ENCODE results near the gene DSP. TPM values are rescaled to one million over a fixed set of nuclear protein-coding genes. Genes with fewer than 3 reads are reported as not detected.

Gene DSP
- total RNA-seq, 1 donor from 2014 or later, result 172 TPM

DNA sequence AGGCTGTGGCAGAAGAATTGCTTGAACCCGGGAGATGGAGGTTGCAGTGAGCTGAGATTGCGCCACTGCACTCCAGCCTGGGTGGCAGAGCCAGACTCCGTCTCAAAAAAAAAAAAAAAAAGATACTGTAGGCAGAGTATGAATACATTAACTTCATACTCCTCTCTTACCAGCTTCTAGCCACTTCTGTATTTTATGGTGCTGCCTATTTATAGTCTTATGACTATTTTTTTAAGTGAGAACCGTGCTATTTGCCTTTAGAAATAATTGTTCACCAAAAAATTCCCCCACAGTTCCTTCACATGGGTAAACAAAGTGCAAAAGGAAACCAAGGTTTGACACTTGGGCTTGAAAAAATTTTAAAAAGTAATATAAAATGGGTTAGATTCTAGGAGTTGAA is 47.0 kb downstream of the DSP start:
- peaks cover 34% of the 10 kb centered on the region for H3K4me1 Mint-ChIP-seq
- TF ChIP-seq, protein P1, sequence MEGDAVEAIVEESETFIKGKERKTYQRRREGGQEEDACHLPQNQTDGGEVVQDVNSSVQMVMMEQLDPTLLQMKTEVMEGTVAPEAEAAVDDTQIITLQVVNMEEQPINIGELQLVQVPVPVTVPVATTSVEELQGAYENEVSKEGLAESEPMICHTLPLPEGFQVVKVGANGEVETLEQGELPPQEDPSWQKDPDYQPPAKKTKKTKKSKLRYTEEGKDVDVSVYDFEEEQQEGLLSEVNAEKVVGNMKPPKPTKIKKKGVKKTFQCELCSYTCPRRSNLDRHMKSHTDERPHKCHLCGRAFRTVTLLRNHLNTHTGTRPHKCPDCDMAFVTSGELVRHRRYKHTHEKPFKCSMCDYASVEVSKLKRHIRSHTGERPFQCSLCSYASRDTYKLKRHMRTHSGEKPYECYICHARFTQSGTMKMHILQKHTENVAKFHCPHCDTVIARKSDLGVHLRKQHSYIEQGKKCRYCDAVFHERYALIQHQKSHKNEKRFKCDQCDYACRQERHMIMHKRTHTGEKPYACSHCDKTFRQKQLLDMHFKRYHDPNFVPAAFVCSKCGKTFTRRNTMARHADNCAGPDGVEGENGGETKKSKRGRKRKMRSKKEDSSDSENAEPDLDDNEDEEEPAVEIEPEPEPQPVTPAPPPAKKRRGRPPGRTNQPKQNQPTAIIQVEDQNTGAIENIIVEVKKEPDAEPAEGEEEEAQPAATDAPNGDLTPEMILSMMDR (IDR thresholded peaks at IDR 0.05; ENCODE audit: unreplicated experiment), result no peak
- no peak overlapping the region for H3K4me3 Mint-ChIP-seq
- H3K36me3 Mint-ChIP-seq, result peaks cover 17% of the 10 kb centered on the region
- DNase-seq (ENCODE audit: low spot score in 2 of 2, unreplicated experiment in 2 of 2), result no peak
- no peak overlapping the region for H3K27ac Mint-ChIP-seq
- H3K9me3 Mint-ChIP-seq, result no peaks in the 10 kb centered on the region
- H3K27me3 Mint-ChIP-seq (ENCODE audit: low read depth), result no peaks in the 10 kb centered on the region

DNA sequence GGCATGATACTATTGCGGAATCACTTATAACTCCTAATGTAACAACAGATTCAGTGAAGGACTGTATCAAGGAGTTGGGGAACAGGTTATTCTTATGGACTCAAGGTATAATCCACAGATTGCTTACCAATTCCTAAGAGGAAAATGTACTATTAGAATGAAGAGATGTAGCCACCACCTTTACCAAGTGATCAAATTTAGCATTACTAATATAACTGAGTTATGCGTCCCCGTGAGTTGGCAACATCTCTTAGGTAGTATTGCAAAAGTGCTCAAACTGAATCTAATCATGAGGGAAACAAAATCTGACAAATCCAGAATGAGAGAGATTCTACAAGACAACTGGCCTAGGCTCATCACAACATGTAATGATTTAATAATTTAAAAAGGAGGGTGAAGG is 47.8 kb downstream of the DSP start:
- DNase-seq (ENCODE audit: low spot score in 2 of 2, unreplicated experiment in 2 of 2), result no peak
- no peaks in the 10 kb centered on the region for H3K9me3 Mint-ChIP-seq
- peak overlapping the region; percentile 89 for H3K27ac Mint-ChIP-seq
- TF ChIP-seq, protein P1 (IDR thresholded peaks at IDR 0.05; ENCODE audit: unreplicated experiment), result no peak
- peaks cover 10% of the 10 kb centered on the region for H3K36me3 Mint-ChIP-seq
- H3K4me3 Mint-ChIP-seq, result peak overlapping the region; percentile 92
- peaks cover 34% of the 10 kb centered on the region for H3K4me1 Mint-ChIP-seq
- H3K27me3 Mint-ChIP-seq (ENCODE audit: low read depth), result no peaks in the 10 kb centered on the region

GRCh38 chr6:7589949-7590917 is 48.8 kb downstream of the DSP start, which contains the start of gene SNRNP48:
TSS of gene SNRNP48 (plus strand) at chr6:7590198. CDS start at chr6:7590258, 60 bp downstream.
- TF ChIP-seq, protein P1 (IDR thresholded peaks at IDR 0.05; ENCODE audit: unreplicated experiment), result no peak
- H3K4me1 Mint-ChIP-seq, result peaks cover 34% of the 10 kb centered on the region
- H3K9me3 Mint-ChIP-seq, result no peaks in the 10 kb centered on the region
- H3K27ac Mint-ChIP-seq, result peak within 1 kb of the TSS; percentile 89
- no peaks in the 10 kb centered on the region for H3K27me3 Mint-ChIP-seq (ENCODE audit: low read depth)
- peaks cover 3% of the 10 kb centered on the region for H3K36me3 Mint-ChIP-seq
- peak; percentile 92 to 96 for DNase-seq (ENCODE audit: low spot score in 2 of 2, unreplicated experiment in 2 of 2)
- peak within 1 kb of the TSS; percentile 92 for H3K4me3 Mint-ChIP-seq

DNA sequence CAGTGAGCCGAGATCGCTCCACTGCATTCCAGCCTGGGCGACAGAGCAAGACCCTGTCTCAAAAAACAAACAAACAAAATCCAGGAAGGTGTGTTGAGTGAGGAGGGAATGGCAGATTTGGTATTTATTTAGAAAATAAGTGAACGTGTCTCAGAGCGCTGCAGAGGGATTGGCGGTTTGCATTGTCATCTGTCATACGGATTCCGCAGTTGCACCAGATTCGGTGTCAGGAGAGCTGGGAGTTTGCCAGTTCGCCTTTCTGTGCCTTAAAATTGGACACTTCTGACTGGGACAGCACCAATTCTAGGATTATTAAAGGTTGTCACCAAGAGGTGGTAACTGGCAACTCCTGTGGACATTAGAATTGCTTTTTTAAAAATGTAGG is 49.4 kb downstream of the DSP start:
- Mint-ChIP-seq H3K36me3 (peaks cover 6% of the 10 kb centered on the region), H3K4me1 (peaks cover 34% of the 10 kb centered on the region), H3K9me3 (no peaks in the 10 kb centered on the region), H3K27me3 (ENCODE audit: low read depth) (no peaks in the 10 kb centered on the region), H3K27ac (peak overlapping the region; percentile 79), H3K4me3 (peak overlapping the region; percentile 92)
- DNase-seq (ENCODE audit: low spot score in 2 of 2, unreplicated experiment in 2 of 2), result no peak
- TF ChIP-seq, protein P1 (IDR thresholded peaks at IDR 0.05; ENCODE audit: unreplicated experiment), result no peak

- no peak for DNase-seq (ENCODE audit: low spot score in 2 of 2, unreplicated experiment in 2 of 2)
- H3K4me3 Mint-ChIP-seq, result peak overlapping the region; percentile 92
- H3K27me3 Mint-ChIP-seq (ENCODE audit: low read depth), result no peaks in the 10 kb centered on the region
- TF ChIP-seq, protein P1 (IDR thresholded peaks at IDR 0.05; ENCODE audit: unreplicated experiment), result no peak
- no peaks in the 10 kb centered on the region for H3K9me3 Mint-ChIP-seq
- no peak overlapping the region for H3K27ac Mint-ChIP-seq
- peaks cover 8% of the 10 kb centered on the region for H3K36me3 Mint-ChIP-seq
- peaks cover 34% of the 10 kb centered on the region for H3K4me1 Mint-ChIP-seq
Measured at GRCh38 chr6:7591770-7592169, 50.3 kb downstream of the DSP start.
